Mesothelial cell of epicardium (in vitro differentiated cells): ENCODE data around the gene CPD. TPM values are rescaled to one million over a fixed set of nuclear protein-coding genes. Genes with fewer than 3 reads are reported as not detected.

ENCODE experiments used
- DNase-seq, 2 experiments: peaks; one replicate each; pipeline ENCODE4 v3.0.0; 2021; ENCODE audit warnings: low spot score in 2 of 2; ENCODE audit not compliant: unreplicated experiment in 2 of 2
- H3K27ac Mint-ChIP-seq: 2 replicates; pipeline ENCODE4 v1.8.0; 2021; ENCODE audit warnings: mixed read lengths
- H3K27me3 Mint-ChIP-seq: 2 replicates; pipeline ENCODE4 v1.8.0; 2021; ENCODE audit warnings: low read depth, mixed read lengths
- H3K36me3 Mint-ChIP-seq: 2 replicates; pipeline ENCODE4 v1.8.0; 2021; ENCODE audit warnings: mixed read lengths
- H3K4me1 Mint-ChIP-seq: 2 replicates; pipeline ENCODE4 v1.8.0; 2021; ENCODE audit warnings: mixed read lengths
- H3K4me3 Mint-ChIP-seq: 2 replicates; pipeline ENCODE4 v1.8.0; 2021; ENCODE audit warnings: mild to moderate bottlenecking, moderate library complexity, mixed read lengths
- H3K9me3 Mint-ChIP-seq: 2 replicates; pipeline ENCODE4 v1.8.0; 2021; ENCODE audit warnings: mixed read lengths
- total RNA-seq: library from RNA; stranded (reverse); gene quantifications from 3 replicates; pipeline ENCODE4 v1.2.1, GENCODE V29; 2021
- TF ChIP-seq, protein P1 (sequence below): fragments of 200-600 bp; sonication (generic); IDR thresholded peaks from one replicate; pipeline ENCODE4 v1.5.0; 2021; ENCODE audit warnings: antibody characterized with exemption; ENCODE audit not compliant: unreplicated experiment

Gene CPD
- total RNA-seq, 1 donor from 2014 or later = 49.3 TPM

DNA sequence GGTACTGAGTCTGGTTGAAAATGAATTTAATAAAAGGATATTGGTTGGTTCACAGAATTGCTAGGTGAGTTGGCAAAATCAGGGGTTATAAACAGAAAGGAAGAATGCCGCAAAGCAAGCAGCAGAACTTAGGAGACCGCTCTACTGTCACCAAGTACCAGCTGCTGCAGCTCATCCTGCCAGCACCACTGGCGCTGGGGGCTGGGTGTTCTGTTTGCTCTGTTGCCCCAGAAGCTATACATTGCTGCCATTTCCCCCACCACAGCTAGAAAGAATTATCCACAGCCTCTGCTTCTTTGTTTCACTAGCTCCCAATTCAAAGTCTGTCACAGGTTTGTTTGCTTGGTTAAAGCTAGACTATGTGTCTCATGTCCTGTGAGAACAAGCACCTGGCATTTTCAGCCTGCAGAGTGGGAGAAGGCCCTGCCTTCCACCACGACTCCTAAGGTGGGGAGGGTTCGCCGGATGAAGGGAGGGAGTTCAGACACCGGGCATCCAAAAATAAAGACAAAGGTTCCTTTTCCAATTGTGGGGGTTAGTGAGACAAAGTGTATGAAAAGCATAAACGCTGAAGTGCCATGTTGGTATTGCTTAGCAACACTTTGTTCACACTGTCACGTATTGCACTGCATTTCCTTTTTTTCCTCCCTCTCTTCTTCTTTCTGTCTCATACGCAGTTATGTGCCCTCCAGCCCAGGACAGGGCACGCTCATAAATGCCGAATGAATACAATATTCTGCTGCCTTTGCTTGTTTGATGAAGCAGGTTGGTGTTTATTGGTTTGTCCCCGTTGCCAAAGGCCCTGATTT is 9.6 kb upstream of the CPD start:
- no peaks in the 10 kb centered on the region for H3K4me1 Mint-ChIP-seq
- H3K27me3 Mint-ChIP-seq = peaks cover 3% of the 10 kb centered on the region
- no peak for DNase-seq
- H3K36me3 Mint-ChIP-seq = no peaks in the 10 kb centered on the region
- H3K4me3 Mint-ChIP-seq = no peak overlapping the region
- no peaks in the 10 kb centered on the region for H3K9me3 Mint-ChIP-seq
- H3K27ac Mint-ChIP-seq = no peak overlapping the region
- TF ChIP-seq, protein P1, sequence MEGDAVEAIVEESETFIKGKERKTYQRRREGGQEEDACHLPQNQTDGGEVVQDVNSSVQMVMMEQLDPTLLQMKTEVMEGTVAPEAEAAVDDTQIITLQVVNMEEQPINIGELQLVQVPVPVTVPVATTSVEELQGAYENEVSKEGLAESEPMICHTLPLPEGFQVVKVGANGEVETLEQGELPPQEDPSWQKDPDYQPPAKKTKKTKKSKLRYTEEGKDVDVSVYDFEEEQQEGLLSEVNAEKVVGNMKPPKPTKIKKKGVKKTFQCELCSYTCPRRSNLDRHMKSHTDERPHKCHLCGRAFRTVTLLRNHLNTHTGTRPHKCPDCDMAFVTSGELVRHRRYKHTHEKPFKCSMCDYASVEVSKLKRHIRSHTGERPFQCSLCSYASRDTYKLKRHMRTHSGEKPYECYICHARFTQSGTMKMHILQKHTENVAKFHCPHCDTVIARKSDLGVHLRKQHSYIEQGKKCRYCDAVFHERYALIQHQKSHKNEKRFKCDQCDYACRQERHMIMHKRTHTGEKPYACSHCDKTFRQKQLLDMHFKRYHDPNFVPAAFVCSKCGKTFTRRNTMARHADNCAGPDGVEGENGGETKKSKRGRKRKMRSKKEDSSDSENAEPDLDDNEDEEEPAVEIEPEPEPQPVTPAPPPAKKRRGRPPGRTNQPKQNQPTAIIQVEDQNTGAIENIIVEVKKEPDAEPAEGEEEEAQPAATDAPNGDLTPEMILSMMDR = no peak

DNA sequence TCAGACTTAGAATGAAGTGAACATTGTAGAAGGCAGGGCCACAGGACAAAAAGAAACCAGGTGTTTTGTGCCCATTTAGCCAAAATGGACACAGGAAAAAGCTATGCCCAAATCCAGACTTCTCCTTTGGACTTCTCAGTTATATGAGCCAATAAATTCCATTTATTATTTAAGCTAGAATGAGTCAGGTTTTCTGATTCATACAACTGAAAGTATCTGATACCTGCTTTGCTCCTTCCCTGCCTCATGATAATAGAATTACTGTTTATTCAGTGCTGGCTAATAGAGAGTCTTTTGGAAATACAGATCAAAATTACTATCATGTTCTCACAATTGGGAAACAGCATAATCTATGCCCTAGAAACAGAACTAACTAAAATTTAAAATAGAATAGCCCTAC is 8.7 kb upstream of the CPD start:
- no peak for DNase-seq
- Mint-ChIP-seq H3K27me3 (peaks cover 3% of the 10 kb centered on the region), H3K36me3 (no peaks in the 10 kb centered on the region), H3K4me3 (no peak overlapping the region), H3K9me3 (no peaks in the 10 kb centered on the region), H3K27ac (no peak overlapping the region), H3K4me1 (no peaks in the 10 kb centered on the region)
- TF ChIP-seq, protein P1 = no peak

DNA sequence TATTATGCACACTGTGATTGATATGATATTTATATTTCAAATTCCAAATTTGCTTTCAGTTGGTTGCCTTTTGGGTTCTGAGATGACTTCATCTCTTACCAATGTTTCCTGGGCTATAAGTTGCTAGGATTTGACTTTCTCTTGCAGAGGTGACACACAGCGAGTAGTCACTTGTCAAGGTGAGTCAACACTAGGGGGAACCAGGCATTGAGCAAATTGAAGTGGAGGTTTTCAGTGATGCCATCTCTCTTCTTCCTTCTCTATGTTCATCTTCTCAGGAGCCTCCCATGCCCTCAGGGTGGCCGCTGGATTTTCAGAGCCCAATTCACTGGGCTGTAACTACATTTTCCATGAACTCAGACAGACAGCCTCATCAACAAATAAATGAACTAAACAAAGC is 6.0 kb upstream of the CPD start:
- Mint-ChIP-seq H3K9me3 (no peaks in the 10 kb centered on the region), H3K27me3 (peaks cover 3% of the 10 kb centered on the region), H3K27ac (no peak overlapping the region), H3K36me3 (no peaks in the 10 kb centered on the region), H3K4me1 (peaks cover 21% of the 10 kb centered on the region), H3K4me3 (no peak overlapping the region)
- TF ChIP-seq, protein P1 = no peak
- DNase-seq = no peak

DNA sequence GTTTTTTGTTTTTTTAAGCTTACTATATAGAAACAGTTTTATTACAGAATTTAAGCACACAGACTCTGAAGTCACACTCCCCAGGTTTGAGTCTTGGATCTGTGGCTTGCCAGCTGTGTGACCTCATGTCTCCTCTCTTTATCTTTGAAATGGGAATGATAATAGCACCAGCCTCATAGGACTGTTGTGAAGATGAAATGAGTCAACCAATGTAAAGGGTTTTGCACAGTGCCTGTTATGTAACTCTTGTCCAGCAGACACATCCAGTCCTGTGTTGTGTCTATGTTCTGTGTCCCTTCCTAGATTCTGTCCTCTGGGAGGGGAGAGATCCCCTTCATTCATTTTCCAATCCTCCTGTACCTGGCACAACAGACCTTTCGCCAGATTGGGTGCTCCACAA is 3.1 kb upstream of the CPD start:
- TF ChIP-seq, protein P1 = no peak
- peaks cover 3% of the 10 kb centered on the region for H3K27me3 Mint-ChIP-seq
- H3K27ac Mint-ChIP-seq = no peak overlapping the region
- no peaks in the 10 kb centered on the region for H3K36me3 Mint-ChIP-seq
- H3K9me3 Mint-ChIP-seq = no peaks in the 10 kb centered on the region
- peaks cover 40% of the 10 kb centered on the region for H3K4me1 Mint-ChIP-seq
- DNase-seq = no peak
- H3K4me3 Mint-ChIP-seq = no peak overlapping the region

DNA sequence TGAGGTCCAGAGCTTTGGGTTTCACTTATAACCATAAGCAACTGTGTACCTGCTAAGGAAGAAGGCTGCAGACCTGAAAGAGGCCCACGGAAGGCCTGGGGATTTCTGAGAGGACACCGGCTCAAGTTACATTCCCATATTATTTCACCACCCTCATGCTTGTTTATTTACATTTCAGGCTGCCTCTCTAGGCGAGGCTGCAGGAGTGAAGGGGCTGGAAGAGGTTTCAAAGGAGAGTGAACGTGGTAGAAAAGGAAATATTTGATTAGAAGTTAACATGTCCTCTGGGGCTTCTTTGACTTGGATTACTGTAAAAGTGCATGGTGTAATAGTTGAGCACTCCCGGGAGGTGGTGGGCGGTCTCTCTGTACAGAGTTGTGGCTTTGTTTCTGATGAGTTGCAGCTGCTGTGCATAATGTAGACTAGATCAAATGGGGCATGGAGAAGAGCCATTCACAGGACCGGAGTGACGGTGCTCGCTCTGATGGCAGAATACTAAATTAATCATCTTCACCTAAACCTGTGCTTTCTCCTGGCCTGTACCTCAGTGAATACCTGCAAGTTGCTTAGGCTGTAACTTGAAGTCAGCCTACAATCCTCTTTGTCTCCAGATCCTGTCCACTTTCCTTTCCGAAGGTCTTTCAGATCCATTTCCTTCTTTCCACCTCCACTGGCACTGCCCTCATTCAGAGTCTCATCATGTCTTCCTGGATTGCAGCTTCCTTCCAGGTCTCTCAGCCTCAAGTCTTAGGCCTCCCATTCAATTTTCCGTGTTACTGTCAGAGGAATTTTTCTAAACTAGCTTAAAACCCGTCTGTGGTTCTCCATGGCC is 1.9 kb upstream of the CPD start:
- TF ChIP-seq, protein P1 = no peak
- H3K9me3 Mint-ChIP-seq = no peaks in the 10 kb centered on the region
- peak overlapping the region; percentile 3 for H3K4me3 Mint-ChIP-seq
- peaks cover 49% of the 10 kb centered on the region for H3K4me1 Mint-ChIP-seq
- H3K27me3 Mint-ChIP-seq = peaks cover 3% of the 10 kb centered on the region
- H3K27ac Mint-ChIP-seq = peak overlapping the region; percentile 53
- no peaks in the 10 kb centered on the region for H3K36me3 Mint-ChIP-seq
- DNase-seq = no peak
